Thyroid gland (tissue), 4 donors: ENCODE measurements around the gene CTIF. TPM values are rescaled to one million over a fixed set of nuclear protein-coding genes. Genes with fewer than 3 reads are reported as not detected.

ENCODE experiments used
- DNase-seq, 2 donors: peaks; one replicate each; pipeline ENCODE4 v3.0.0-alpha.2; 2019
- H3K27ac ChIP-seq, 3 donors: fragments of 200-600 bp; sonication (generic); 1 replicate in 2 of 3; 2 replicates in 1 of 3; pipeline ENCODE4 v1.5.1; 2016 to 2019; ENCODE audit warnings: mild to moderate bottlenecking in 1 of 3, moderate library complexity in 1 of 3
- H3K27me3 ChIP-seq: fragments of 200-600 bp; sonication (generic); one replicate; pipeline ENCODE4 v1.5.1; 2019
- H3K36me3 ChIP-seq, 2 donors: fragments of 200-600 bp; sonication (generic); one replicate each; pipeline ENCODE4 v1.5.1; 2016 to 2019
- H3K4me1 ChIP-seq, 2 donors: fragments of 200-600 bp; sonication (generic); one replicate each; pipeline ENCODE4 v1.5.1; 2017 to 2019
- H3K4me3 ChIP-seq, 3 donors: fragments of 200-600 bp; sonication (generic); replicated peaks in 1 of 3; 1 replicate in 2 of 3; 2 replicates in 1 of 3; pipeline ENCODE4 v1.5.1; 2016; ENCODE audit warnings: mild to moderate bottlenecking in 1 of 3
- H3K9me3 ChIP-seq: fragments of 200-600 bp; sonication (generic); one replicate; pipeline ENCODE4 v1.5.1; 2017
- POLR2A ChIP-seq, 2 donors: fragments of 450-650 bp; IDR thresholded peaks; one replicate each; pipeline ENCODE4 v1.6.1; 2017; ENCODE audit warnings: antibody characterized with exemption in 2 of 2, mild to moderate bottlenecking in 2 of 2, moderate library complexity in 1 of 2
- WGBS, 2 donors: methylation state at CpG; one replicate each; pipeline ENCODE4 v1.1.5; 2017; 5-methylcytosine and 5-hydroxymethylcytosine counted together
- intact Hi-C: fragments of 100-400 bp; cut with DNase I; formaldehyde crosslinking; loops from one replicate; pipeline ENCODE4 v1.15.1; 2023
- total RNA-seq, 4 donors: library from RNA; depleted of rRNA; stranded (reverse); fragments of >200 nt; gene quantifications; one replicate each; pipeline ENCODE4 v1.2.3, GENCODE V29; 2016
- TF ChIP-seq, protein P1 (sequence below), 6 experiments: fragments of 200-600 bp in 3 of 6; fragments of 450-650 bp in 3 of 6; sonication (generic) in 3 of 6; IDR thresholded peaks; one replicate each; pipeline ENCODE4 v1.5.1; 2016 to 2019; ENCODE audit warnings: antibody characterized with exemption in 6 of 6, mild to moderate bottlenecking in 2 of 6, inconsistent platforms in 1 of 6, moderate library complexity in 1 of 6

The CTIF gene
- total RNA-seq, 4 donors from 2014 or later = 18.7 to 29.8 (median 23.6) TPM

GRCh38 chr18:48785736-48786454 is 247.1 kb downstream of the CTIF start:
- intact Hi-C loops = no loop called here
- H3K27me3 ChIP-seq = no peaks in the 10 kb centered on the region
- H3K27ac ChIP-seq = no peak overlapping the region
- TF ChIP-seq, protein P1, sequence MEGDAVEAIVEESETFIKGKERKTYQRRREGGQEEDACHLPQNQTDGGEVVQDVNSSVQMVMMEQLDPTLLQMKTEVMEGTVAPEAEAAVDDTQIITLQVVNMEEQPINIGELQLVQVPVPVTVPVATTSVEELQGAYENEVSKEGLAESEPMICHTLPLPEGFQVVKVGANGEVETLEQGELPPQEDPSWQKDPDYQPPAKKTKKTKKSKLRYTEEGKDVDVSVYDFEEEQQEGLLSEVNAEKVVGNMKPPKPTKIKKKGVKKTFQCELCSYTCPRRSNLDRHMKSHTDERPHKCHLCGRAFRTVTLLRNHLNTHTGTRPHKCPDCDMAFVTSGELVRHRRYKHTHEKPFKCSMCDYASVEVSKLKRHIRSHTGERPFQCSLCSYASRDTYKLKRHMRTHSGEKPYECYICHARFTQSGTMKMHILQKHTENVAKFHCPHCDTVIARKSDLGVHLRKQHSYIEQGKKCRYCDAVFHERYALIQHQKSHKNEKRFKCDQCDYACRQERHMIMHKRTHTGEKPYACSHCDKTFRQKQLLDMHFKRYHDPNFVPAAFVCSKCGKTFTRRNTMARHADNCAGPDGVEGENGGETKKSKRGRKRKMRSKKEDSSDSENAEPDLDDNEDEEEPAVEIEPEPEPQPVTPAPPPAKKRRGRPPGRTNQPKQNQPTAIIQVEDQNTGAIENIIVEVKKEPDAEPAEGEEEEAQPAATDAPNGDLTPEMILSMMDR (IDR thresholded peaks at IDR 0.05) = no peak
- TF ChIP-seq POLR2A (IDR thresholded peaks at IDR 0.05) = no peak
- H3K9me3 ChIP-seq = no peaks in the 10 kb centered on the region
- peak in 1 of 2 donors; percentile 1 for DNase-seq
- H3K36me3 ChIP-seq = no peaks in the 10 kb centered on the region
- WGBS, 2 donors = 91% methylated on average over 11 of the region's 12 CpGs
- H3K4me1 ChIP-seq = peaks cover 32 to 56% of the 10 kb centered on the region in 2 donors
- H3K4me3 ChIP-seq = no peak overlapping the region

- H3K4me1 ChIP-seq = peaks cover 35 to 56% of the 10 kb centered on the region in 2 donors
- TF ChIP-seq, protein P1 (IDR thresholded peaks at IDR 0.05) = no peak
- no peak for TF ChIP-seq POLR2A (IDR thresholded peaks at IDR 0.05)
- H3K36me3 ChIP-seq = no peaks in the 10 kb centered on the region
- no peak overlapping the region for H3K4me3 ChIP-seq
- no peaks in the 10 kb centered on the region for H3K27me3 ChIP-seq
- H3K9me3 ChIP-seq = no peaks in the 10 kb centered on the region
- intact Hi-C loops = no loop called here
- 83 to 86% methylated on average over 10 of the region's 10 CpGs for WGBS, 2 donors
- H3K27ac ChIP-seq = peak overlapping the region in 1 of 3 donors; percentile 57
- no peak for DNase-seq
These were observed 247.8 kb downstream of the CTIF start for GRCh38 chr18:48786455-48787202.

DNA sequence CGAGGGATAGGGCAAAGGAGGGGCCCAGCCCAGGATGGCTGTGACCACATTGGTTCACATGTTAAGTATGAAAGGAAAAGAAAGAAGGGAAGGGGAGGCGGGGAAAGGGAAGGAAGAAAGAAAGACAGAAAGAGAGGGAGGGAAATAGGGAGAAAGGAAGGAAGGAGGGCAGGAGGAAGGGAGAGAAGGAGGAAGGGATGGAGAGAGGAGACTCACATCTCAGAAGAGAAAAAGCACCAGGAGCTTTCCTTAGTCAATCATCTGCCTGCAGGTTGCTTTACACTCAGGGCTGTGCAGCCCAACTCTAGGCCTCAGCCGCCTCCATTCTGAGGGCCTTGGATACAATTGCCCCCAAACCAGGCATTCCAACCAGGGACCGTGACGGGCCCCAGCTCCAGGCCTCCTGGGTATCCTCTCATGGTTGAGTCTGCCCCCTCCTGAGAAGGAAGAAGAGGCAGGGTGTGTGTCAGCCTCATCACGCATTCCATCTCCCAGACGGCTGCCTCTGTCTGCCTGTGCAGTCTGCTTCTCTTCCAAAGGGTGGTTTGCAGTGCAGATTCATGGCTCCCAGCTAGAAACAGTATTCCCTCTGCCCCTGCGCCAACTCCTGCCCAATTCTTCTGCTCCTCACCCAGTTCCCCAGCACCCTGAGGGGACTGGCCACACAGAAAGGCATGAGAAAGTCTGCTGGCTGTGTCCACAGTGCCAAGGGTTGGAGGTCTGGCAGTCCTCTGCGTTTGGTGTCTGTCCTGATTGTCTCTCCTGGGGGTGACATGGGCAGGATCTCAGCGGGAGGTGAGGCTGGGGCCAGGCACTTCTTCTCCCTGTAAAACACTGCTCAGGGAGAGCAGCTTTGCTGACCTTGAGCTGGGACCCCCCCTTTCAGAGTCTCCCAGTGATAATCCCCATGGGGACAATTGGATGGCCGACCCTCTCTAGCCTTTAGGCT is 248.6 kb downstream of the CTIF start:
- H3K27me3 ChIP-seq = no peaks in the 10 kb centered on the region
- peaks cover 29 to 50% of the 10 kb centered on the region in 2 donors for H3K4me1 ChIP-seq
- TF ChIP-seq, protein P1 (IDR thresholded peaks at IDR 0.05) = no peak
- TF ChIP-seq POLR2A (IDR thresholded peaks at IDR 0.05) = no peak
- WGBS, 2 donors = 82 to 88% methylated on average over 10 to 11 of the region's 11 CpGs
- H3K4me3 ChIP-seq = no peak overlapping the region
- intact Hi-C loops = no loop called here
- DNase-seq = no peak
- H3K36me3 ChIP-seq = no peaks in the 10 kb centered on the region
- no peaks in the 10 kb centered on the region for H3K9me3 ChIP-seq
- peak overlapping the region in 2 of 3 donors; percentile 7 to 57 for H3K27ac ChIP-seq

DNA sequence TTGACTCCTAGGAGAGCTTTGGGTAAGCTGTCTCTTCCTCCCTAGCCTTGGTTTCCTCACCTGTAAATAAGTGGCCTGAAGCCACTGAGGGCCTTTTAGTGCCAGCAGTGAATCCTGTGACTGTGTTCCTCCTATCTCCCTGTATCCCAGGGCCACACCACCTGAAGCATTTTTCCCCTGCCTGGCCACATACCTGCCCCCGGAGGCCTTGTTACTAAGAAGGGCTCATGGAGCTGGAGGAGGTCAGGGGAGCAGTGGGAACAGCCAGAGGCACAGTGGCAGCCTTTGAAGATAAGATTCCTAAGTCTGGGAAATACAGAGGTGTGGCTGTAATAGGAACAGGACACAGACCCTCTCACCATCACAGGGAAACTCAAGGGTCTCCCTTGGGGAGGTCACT is 249.5 kb downstream of the CTIF start:
- Histone ChIP-seq H3K9me3 (no peaks in the 10 kb centered on the region), H3K4me3 (no peak overlapping the region), H3K27me3 (no peaks in the 10 kb centered on the region), H3K4me1 (peaks cover 25 to 48% of the 10 kb centered on the region in 2 donors), H3K36me3 (no peaks in the 10 kb centered on the region), H3K27ac (peak overlapping the region in 2 of 3 donors; percentile 7 to 92)
- no peak for DNase-seq
- TF ChIP-seq, protein P1 (IDR thresholded peaks at IDR 0.05) = no peak
- TF ChIP-seq POLR2A (IDR thresholded peaks at IDR 0.05) = no peak
- WGBS, 2 donors = 86 to 89% methylated on average over 1 of the region's 1 CpG
- intact Hi-C loops = no loop called here
